ENCODE measurements around the gene ZNF644. TPM values are rescaled to one million over a fixed set of nuclear protein-coding genes. Genes with fewer than 3 reads are reported as not detected.
A peak's percentile ranks its signal among the peaks of the same experiment; 100 is the strongest.

ZNF644 gene
- total RNA-seq, 2 experiments from 2014 or later = 36.8 to 46.0 TPM

DNA sequence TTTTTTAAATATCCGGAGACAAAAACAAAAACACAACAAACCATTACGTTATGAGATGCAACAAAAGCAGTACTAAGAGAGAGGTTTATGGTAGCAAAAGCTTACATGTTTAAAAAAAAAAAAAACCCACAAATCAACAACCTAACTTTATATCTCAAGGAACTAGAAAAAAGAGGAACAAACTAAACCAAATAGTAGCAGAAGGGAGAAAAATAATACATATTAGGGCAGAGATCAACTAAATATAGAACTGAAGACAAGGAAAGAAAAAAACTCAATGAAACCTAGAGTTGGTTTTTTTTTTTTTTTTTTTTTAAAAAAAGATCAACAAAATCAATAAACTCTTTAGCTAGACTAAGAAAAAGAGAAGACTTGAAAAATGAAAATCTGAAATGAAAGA lies 34.9 kb downstream of the ZNF644 start:
- ChIA-PET POLR2A (no interaction called here), CTCF (interaction anchor here (0.6 kb wide), 1 partner anchor 11 kb away, joined by 4 read pairs; no protein-coding TSS in a partner anchor)
- peaks cover 58% of the 10 kb centered on the region for H3K4me1 Mint-ChIP-seq
- DNase-seq (no peak), ATAC-seq (no peak)
- no peak overlapping the region for H3K4me3 Mint-ChIP-seq
- H3K36me3 Mint-ChIP-seq (ENCODE audit: low read depth) = peaks cover 65% of the 10 kb centered on the region
- H3K27ac Mint-ChIP-seq = no peak overlapping the region
- intact Hi-C loops (cut with DNase I, micrococcal nuclease) = no loop called here
- H3K9me3 Mint-ChIP-seq (ENCODE audit: low read depth) = peaks cover 27% of the 10 kb centered on the region
- no peaks in the 10 kb centered on the region for H3K27me3 Mint-ChIP-seq

DNA sequence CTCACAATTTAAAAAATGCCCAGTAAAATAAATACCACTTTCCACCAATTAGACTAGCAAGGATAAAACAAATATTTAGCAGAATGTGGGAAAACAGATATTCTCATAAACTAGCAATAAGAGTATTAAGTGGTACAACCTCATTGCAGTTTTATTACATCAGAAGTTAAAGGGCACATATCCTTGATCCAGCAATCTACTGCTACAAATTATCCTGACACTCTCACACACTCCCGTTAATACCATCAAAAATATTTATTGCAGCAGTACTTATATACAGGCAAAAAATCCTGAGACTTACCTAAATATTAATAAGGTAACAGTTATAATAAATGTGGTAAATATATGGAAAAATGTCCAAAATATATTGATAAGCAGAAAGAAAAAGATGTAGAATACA lies 44.3 kb downstream of the ZNF644 start:
- ATAC-seq = no peak
- H3K27ac Mint-ChIP-seq = no peak overlapping the region
- peaks cover 34% of the 10 kb centered on the region for H3K4me1 Mint-ChIP-seq
- ChIA-PET CTCF (interaction anchor here (0.9 kb wide), 1 partner anchor 25 kb away, joined by 4 read pairs; no protein-coding TSS in a partner anchor), POLR2A (no interaction called here)
- no peak for DNase-seq
- H3K36me3 Mint-ChIP-seq (ENCODE audit: low read depth) = peaks cover 45% of the 10 kb centered on the region
- H3K9me3 Mint-ChIP-seq (ENCODE audit: low read depth) = no peaks in the 10 kb centered on the region
- intact Hi-C loops (cut with DNase I, micrococcal nuclease) = no loop called here
- no peaks in the 10 kb centered on the region for H3K27me3 Mint-ChIP-seq
- H3K4me3 Mint-ChIP-seq = no peak overlapping the region

DNA sequence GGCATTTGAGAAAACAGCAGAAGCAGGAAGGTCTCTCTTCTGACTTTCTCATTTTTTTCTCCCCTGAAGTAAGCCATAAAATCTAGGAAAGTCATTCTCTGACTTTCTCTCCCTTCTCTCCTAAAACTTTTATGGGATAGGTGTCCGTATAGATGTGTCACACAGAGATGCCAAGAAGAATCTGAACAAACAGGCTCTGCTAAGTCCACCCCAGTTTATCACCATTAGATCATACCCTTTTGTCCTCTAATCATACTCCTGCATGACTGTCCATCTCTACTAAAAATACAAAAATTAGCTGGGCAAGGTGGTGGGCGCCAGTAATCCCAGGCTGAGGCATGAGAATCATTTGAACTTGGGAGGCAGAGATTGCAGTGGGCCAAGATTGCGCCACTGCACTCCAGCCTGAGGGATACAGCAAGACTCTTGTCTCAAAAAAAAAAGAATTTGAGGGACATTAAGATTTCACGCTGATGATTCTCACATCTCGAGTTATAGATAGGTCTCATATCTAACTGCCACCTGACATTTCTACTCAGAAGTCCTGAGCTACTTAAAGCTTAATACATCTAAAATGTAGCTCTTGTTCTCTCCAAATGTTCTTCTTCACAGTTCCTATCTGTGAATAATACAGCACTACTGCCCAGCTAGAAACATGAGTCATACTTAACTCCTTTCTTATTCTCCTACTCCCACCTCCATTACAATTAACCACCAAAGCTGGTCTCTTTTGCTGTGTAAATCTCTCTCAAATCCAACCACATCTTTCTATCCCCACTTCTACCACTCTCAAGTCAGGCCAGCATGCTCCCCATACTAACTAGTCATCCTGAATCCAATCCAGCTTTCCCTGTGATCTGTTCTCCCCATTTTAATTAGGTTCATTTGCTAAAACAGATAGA lies 47.7 kb downstream of the ZNF644 start:
- no peak for DNase-seq
- Mint-ChIP-seq H3K9me3 (ENCODE audit: low read depth) (no peaks in the 10 kb centered on the region), H3K27me3 (no peaks in the 10 kb centered on the region), H3K27ac (peak overlapping the region; percentile 12), H3K4me1 (peaks cover 37% of the 10 kb centered on the region), H3K4me3 (no peak overlapping the region), H3K36me3 (ENCODE audit: low read depth) (peaks cover 42% of the 10 kb centered on the region)
- POLR2A ChIA-PET = no interaction called here
- CTCF ChIA-PET = interaction anchor here (0.6 kb wide), 2 partner anchors 155 to 1135 kb away, joined by 3 to 5 read pairs; no protein-coding TSS in a partner anchor
- peak; percentile 78 for ATAC-seq
- intact Hi-C loops (cut with DNase I, micrococcal nuclease) = no loop called here

DNA sequence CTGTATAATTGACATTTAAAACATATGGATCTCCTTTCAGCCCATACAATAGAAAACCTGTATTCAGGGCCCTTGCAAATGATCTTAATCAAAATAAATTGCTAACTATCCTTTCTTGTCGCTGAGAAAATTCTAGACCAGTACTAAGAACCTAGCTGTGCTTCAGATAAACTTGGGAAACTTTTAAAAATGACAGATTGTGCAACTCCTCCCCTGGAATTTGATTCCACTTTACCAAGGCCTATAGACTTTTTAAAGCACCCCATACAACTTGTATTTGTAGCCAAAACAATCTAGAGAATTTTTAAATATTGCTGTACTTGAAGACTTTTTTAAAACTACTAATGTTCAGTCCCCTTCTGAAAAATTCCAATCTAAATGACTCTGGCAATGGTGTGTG lies 51.6 kb downstream of the ZNF644 start:
- ChIA-PET POLR2A (no interaction called here), CTCF (no interaction called here)
- H3K9me3 Mint-ChIP-seq (ENCODE audit: low read depth) = no peaks in the 10 kb centered on the region
- H3K27me3 Mint-ChIP-seq = no peaks in the 10 kb centered on the region
- no peak overlapping the region for H3K27ac Mint-ChIP-seq
- ATAC-seq (no peak), DNase-seq (no peak)
- H3K36me3 Mint-ChIP-seq (ENCODE audit: low read depth) = peaks cover 29% of the 10 kb centered on the region
- H3K4me1 Mint-ChIP-seq = peaks cover 38% of the 10 kb centered on the region
- no peak overlapping the region for H3K4me3 Mint-ChIP-seq
- intact Hi-C loops (cut with DNase I, micrococcal nuclease) = no loop called here

DNA sequence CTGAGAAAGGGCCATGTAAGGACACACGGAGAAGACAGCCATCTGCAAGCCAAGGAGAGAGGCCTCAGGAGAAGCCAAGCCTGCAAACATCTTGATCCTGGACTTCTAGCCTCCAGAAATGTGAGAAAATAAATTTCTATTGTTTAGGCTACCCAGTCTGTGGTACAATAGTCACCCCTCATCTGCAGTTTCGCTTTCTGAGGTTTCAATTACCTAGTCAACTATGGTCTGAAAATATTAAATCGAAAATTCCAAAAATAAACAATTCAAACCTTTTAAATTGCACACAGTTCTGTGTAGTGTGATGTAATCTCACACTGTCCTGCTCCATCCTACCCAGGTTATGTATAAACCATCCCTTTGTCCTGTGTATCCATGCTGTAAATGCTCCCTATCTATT lies 52.6 kb downstream of the ZNF644 start:
- Mint-ChIP-seq H3K4me1 (peaks cover 32% of the 10 kb centered on the region), H3K9me3 (ENCODE audit: low read depth) (no peaks in the 10 kb centered on the region), H3K4me3 (no peak overlapping the region), H3K36me3 (ENCODE audit: low read depth) (peaks cover 23% of the 10 kb centered on the region), H3K27me3 (no peaks in the 10 kb centered on the region), H3K27ac (no peak overlapping the region)
- POLR2A ChIA-PET = no interaction called here
- CTCF ChIA-PET = no interaction called here
- DNase-seq (no peak), ATAC-seq (no peak)
- intact Hi-C loops (cut with DNase I, micrococcal nuclease) = loop anchor here in 1 of 2 experiments (10.0 kb wide), 1 partner anchor 196 kb away; no protein-coding TSS in a partner anchor

DNA sequence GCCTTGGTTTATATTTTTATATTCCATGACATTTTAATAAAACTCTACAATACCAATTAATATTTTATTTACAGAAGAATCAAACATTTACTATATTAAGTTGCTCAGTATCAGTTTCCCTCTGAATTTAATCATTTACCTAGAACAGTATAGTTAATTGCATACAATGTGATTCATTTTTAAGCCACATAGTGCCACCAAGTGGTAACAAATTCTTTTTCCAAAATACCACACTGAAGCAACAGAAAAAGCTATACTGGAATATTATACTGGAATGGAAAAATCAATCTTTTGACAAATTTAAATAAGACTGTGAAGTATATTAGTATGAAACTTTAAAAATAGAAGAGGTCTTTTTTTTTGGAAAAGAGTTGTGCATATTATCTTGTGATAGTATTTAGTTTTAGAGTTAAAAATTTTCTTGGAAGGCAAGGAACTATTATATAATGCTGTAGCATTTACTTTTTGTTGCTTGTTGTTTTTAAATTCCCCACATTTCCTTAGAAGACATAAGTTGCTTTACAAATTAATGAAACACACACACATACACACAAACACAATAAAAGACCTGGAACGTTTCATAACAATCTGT lies 57.3 kb downstream of the ZNF644 start:
- H3K36me3 Mint-ChIP-seq (ENCODE audit: low read depth) = peaks cover 15% of the 10 kb centered on the region
- DNase-seq (no peak), ATAC-seq (no peak)
- H3K4me3 Mint-ChIP-seq = no peak overlapping the region
- ChIA-PET POLR2A (interaction anchor here (0.6 kb wide), 1 partner anchor 1267 kb away, joined by 3 read pairs; no protein-coding TSS in a partner anchor), CTCF (interaction anchor here (0.6 to 1.1 kb wide), 7 partner anchors 10 to 242 kb away, joined by 3 to 4 read pairs (median 3); no protein-coding TSS in a partner anchor)
- intact Hi-C loops (cut with DNase I, micrococcal nuclease) = loop anchor here (2.0 to 10.0 kb wide), 4 partner anchors 117 to 242 kb away; no protein-coding TSS in a partner anchor
- H3K4me1 Mint-ChIP-seq = peaks cover 38% of the 10 kb centered on the region
- no peaks in the 10 kb centered on the region for H3K27me3 Mint-ChIP-seq
- H3K27ac Mint-ChIP-seq = no peak overlapping the region
- no peaks in the 10 kb centered on the region for H3K9me3 Mint-ChIP-seq (ENCODE audit: low read depth)

DNA sequence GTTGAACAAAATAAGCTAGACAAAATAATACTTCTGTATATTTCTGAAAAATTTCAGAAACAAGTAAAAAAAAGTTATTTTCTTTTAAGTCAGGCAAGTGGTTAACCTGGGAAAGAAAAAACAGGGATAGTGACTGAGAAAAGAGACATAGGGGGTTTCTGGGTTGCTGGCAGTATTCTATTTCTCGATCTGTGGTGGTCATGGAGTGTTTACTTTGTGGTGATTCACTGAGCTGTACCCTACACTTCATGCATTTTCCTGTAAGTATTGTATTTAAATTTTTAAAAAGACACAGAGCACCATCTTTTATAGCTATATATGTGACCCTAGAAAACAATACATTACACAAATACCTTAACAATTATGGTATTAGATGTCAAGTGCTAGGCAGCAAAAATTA lies 58.2 kb downstream of the ZNF644 start:
- Mint-ChIP-seq H3K4me3 (no peak overlapping the region), H3K4me1 (peaks cover 38% of the 10 kb centered on the region), H3K9me3 (ENCODE audit: low read depth) (no peaks in the 10 kb centered on the region), H3K36me3 (ENCODE audit: low read depth) (peaks cover 20% of the 10 kb centered on the region), H3K27me3 (no peaks in the 10 kb centered on the region), H3K27ac (no peak overlapping the region)
- DNase-seq (no peak), ATAC-seq (no peak)
- intact Hi-C loops (cut with DNase I, micrococcal nuclease) = loop anchor here (2.0 to 10.0 kb wide), 5 partner anchors 116 to 385 kb away; no protein-coding TSS in a partner anchor
- POLR2A ChIA-PET = no interaction called here
- CTCF ChIA-PET = interaction anchor here (0.6 kb wide), 1 partner anchor 116 kb away, joined by 3 read pairs; no protein-coding TSS in a partner anchor

DNA sequence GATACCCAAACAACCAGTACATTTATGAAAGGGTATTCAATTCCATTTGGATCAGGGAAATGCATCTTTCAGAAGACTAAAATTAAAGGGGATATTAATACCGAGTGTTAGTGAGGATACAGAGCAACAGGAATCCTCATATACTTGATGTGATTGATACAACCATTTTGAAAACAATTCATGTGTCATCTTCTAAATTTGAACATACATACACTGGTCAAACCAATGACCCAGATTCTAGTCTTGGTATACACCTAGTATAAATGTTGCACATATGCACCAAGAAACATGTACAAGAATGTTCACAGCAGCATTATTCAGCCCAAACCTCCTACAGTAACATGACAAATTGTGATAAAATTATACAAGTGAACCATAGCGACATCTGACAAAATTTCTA lies 58.6 kb downstream of the ZNF644 start:
- H3K4me1 Mint-ChIP-seq = peaks cover 42% of the 10 kb centered on the region

DNA sequence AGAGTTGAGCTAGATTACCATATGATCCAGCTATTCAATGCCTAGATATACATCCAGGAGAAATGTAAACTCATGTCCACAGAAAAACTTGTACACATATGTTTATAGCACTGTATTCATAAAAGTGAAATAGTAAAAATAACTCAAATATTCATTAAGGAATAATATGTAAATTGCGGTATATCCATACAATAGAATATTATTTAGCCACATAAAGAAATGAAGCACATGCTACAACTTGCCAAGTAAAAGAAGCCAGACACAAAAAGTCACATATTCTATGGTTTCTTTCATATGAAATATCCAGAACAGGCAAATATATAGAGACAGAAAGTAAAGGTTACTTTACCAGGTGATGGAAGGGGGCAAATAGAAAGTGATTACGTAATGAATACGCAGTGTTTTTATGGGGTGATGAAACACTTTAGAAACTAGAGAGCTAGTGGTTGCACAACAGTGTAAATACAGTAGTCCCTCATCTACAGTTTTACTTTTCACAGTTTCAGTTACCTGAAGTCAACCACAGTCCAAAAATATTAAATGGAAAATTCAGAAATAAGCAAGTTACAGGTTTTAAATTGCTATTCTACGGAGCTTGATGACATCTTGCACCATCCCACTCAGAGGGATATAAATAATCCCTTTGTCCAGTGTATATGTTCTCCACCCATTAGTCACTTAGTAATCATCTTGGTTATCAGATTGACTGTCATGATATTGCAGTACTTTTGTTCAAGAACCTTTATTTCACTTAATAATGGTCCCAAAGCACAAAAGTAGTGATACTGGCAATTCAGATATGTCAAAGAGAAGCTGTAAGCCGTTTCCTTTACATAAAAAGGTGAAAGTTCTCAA lies 62.3 kb downstream of the ZNF644 start:
- Mint-ChIP-seq H3K36me3 (ENCODE audit: low read depth) (peaks cover 54% of the 10 kb centered on the region), H3K4me3 (no peak overlapping the region), H3K9me3 (ENCODE audit: low read depth) (peaks cover 11% of the 10 kb centered on the region), H3K4me1 (peaks cover 68% of the 10 kb centered on the region), H3K27me3 (no peaks in the 10 kb centered on the region), H3K27ac (no peak overlapping the region)
- ATAC-seq (peak; percentile 33), DNase-seq (no peak)
- intact Hi-C loops (cut with DNase I, micrococcal nuclease) = loop anchor here (5.0 to 10.0 kb wide), 3 partner anchors 112 to 237 kb away; no protein-coding TSS in a partner anchor
- CTCF ChIA-PET = no interaction called here
- POLR2A ChIA-PET = no interaction called here

More for the DNA sequence above, 58.6 kb downstream of the ZNF644 start:
- no peak for DNase-seq
- POLR2A ChIA-PET = no interaction called here
- Mint-ChIP-seq H3K27ac (no peak overlapping the region), H3K4me3 (no peak overlapping the region), H3K9me3 (ENCODE audit: low read depth) (peaks cover 2% of the 10 kb centered on the region), H3K36me3 (ENCODE audit: low read depth) (peaks cover 25% of the 10 kb centered on the region), H3K27me3 (no peaks in the 10 kb centered on the region)
- CTCF ChIA-PET = interaction anchor here (0.6 kb wide), 1 partner anchor 115 kb away, joined by 3 read pairs; no protein-coding TSS in a partner anchor
- no peak for ATAC-seq
- intact Hi-C loops (cut with DNase I, micrococcal nuclease) = loop anchor here (2.0 to 10.0 kb wide), 4 partner anchors 116 to 384 kb away; no protein-coding TSS in a partner anchor

DNA sequence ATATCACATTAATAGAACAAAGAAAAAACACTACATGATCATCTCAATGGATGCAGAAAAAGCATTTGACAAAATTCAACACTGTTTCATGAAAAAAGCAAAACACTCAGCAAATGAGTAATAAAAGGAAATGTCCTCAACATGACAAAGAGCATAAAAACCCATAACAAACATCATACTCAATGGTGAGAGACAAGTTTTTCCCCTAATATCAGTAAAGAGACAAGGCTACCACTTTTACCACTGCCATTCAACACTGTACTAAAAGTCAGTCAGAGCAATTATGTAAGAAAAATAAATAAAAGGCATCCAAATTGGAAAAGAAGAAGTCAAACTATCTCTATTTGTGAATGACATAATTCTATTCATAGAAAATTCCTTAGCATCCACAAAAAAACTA lies 64.3 kb downstream of the ZNF644 start:
- no peak for ATAC-seq
- Mint-ChIP-seq H3K4me3 (no peak overlapping the region), H3K9me3 (ENCODE audit: low read depth) (peaks cover 12% of the 10 kb centered on the region), H3K4me1 (peaks cover 76% of the 10 kb centered on the region), H3K27me3 (no peaks in the 10 kb centered on the region), H3K36me3 (ENCODE audit: low read depth) (peaks cover 67% of the 10 kb centered on the region), H3K27ac (no peak overlapping the region)
- DNase-seq = no peak
- ChIA-PET POLR2A (no interaction called here), CTCF (interaction anchor here (0.8 kb wide), 1 partner anchor 22 kb away, joined by 3 read pairs; no protein-coding TSS in a partner anchor)
- intact Hi-C loops (cut with DNase I, micrococcal nuclease) = no loop called here

DNA sequence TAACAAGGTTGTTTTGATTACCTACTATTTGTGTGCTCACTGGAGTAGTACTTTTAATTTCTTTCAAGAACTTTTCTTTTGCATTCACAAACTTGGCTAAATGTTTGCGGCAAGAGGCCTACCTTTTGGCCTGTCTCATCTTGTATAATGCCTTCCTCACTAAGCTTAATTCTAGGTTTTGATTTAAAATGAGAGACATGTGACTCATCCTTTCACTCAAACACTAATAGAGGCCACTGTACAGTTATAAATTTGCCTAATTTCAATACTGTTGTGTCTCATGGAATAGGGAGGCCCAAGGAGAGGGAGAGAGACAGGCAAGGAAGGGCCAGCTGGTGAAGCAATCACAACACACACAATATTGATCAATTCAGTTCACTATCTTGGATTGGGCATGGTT lies 66.1 kb downstream of the ZNF644 start:
- H3K27me3 Mint-ChIP-seq = no peaks in the 10 kb centered on the region
- ChIA-PET POLR2A (no interaction called here), CTCF (interaction anchor here (0.9 to 1.5 kb wide), 3 partner anchors 9 to 226 kb away, joined by 3 to 4 read pairs (median 3); no protein-coding TSS in a partner anchor)
- intact Hi-C loops (cut with DNase I, micrococcal nuclease) = no loop called here
- H3K9me3 Mint-ChIP-seq (ENCODE audit: low read depth) = peaks cover 12% of the 10 kb centered on the region
- ATAC-seq (no peak), DNase-seq (no peak)
- no peak overlapping the region for H3K27ac Mint-ChIP-seq
- peaks cover 73% of the 10 kb centered on the region for H3K36me3 Mint-ChIP-seq (ENCODE audit: low read depth)
- no peak overlapping the region for H3K4me3 Mint-ChIP-seq
- H3K4me1 Mint-ChIP-seq = peaks cover 86% of the 10 kb centered on the region
